Endodermal cell (in vitro differentiated cells): Measurements from ENCODE around the gene PRM3. TPM values are rescaled to one million over a fixed set of nuclear protein-coding genes. Genes with fewer than 3 reads are reported as not detected.

ENCODE experiments used
- DNase-seq: peaks from one replicate; pipeline ENCODE4 v3.0.0-alpha.2; 2017
- H3K27ac ChIP-seq: 2 replicates; pipeline ENCODE4 v1.5.1; 2013; ENCODE audit warnings: mild to moderate bottlenecking, low read depth, low read length, moderate library complexity
- H3K27me3 ChIP-seq: 2 replicates; pipeline ENCODE4 v1.6.1; 2013; ENCODE audit warnings: mild to moderate bottlenecking, low read length, moderate library complexity; ENCODE audit not compliant: insufficient read depth, control insufficient read depth, poor library complexity, severe bottlenecking
- H3K36me3 ChIP-seq: 2 replicates; pipeline ENCODE4 v1.7.0; 2013; ENCODE audit warnings: mild to moderate bottlenecking, low read length, moderate library complexity; ENCODE audit not compliant: control insufficient read depth, insufficient read depth
- H3K4me1 ChIP-seq: one replicate; pipeline ENCODE4 v1.7.0; 2013; ENCODE audit warnings: low read length; ENCODE audit not compliant: control insufficient read depth, insufficient read depth
- H3K4me3 ChIP-seq: 2 replicates; pipeline ENCODE4 v1.5.1; 2013; ENCODE audit warnings: mild to moderate bottlenecking, low read length, moderate library complexity
- H3K9ac ChIP-seq: 2 replicates; pipeline ENCODE4 v1.6.1; 2013; ENCODE audit warnings: mild to moderate bottlenecking, low read length, moderate library complexity; ENCODE audit not compliant: poor library complexity, severe bottlenecking; ENCODE audit errors: extremely low read depth
- H3K9me3 ChIP-seq: 2 replicates; pipeline ENCODE4 v1.6.1; 2013; ENCODE audit warnings: mild to moderate bottlenecking, low read length, moderate library complexity; ENCODE audit not compliant: control insufficient read depth
- H3K27ac Mint-ChIP-seq: 2 replicates; pipeline ENCODE4 v1.8.0; 2020; ENCODE audit warnings: mixed read lengths
- H3K27me3 Mint-ChIP-seq: 2 replicates; pipeline ENCODE4 v1.8.0; 2021; ENCODE audit warnings: mild to moderate bottlenecking, mixed read lengths; ENCODE audit not compliant: insufficient read depth
- H3K36me3 Mint-ChIP-seq: 2 replicates; pipeline ENCODE4 v1.8.0; 2020; ENCODE audit warnings: low read depth, mixed read lengths
- H3K4me1 Mint-ChIP-seq: 2 replicates; pipeline ENCODE4 v1.8.0; 2020; ENCODE audit warnings: mixed read lengths
- H3K4me3 Mint-ChIP-seq: 2 replicates; pipeline ENCODE4 v1.8.0; 2020; ENCODE audit warnings: mild to moderate bottlenecking, moderate library complexity, mixed read lengths
- H3K9me3 Mint-ChIP-seq: 2 replicates; pipeline ENCODE4 v1.8.0; 2020; ENCODE audit warnings: mild to moderate bottlenecking, mixed read lengths
- WGBS, 2 experiments: methylation state at CpG; one replicate each; pipeline versions ENCODE4 v1.1.5 to v1.1.7; 2013; ENCODE audit warnings: missing lambda C conversion rate in 2 of 2, mixed read lengths in 1 of 2; ENCODE audit not compliant: insufficient coverage in 1 of 2, insufficient read length in 1 of 2; 5-methylcytosine and 5-hydroxymethylcytosine counted together
- total RNA-seq, 2 donors: library from RNA; stranded (reverse); fragmentation: NEBNext Ultra II Directional in 1 of 2; extraction: Animal tissue kit (Norgen Biotek cat#: 25700) in 1 of 2; gene quantifications; 2 replicates in 1 of 2; 3 replicates in 1 of 2; pipeline ENCODE4 v1.2.1, GENCODE V29; 2021
- TF ChIP-seq, protein P1 (sequence below): fragments of 200-600 bp; sonication (generic); conservative IDR thresholded peaks from 2 replicates; pipeline ENCODE4 v1.5.0; 2021; ENCODE audit warnings: antibody characterized with exemption, mild to moderate bottlenecking

PRM3 gene
- total RNA-seq, 2 donors from 2014 or later = not detected

DNA sequence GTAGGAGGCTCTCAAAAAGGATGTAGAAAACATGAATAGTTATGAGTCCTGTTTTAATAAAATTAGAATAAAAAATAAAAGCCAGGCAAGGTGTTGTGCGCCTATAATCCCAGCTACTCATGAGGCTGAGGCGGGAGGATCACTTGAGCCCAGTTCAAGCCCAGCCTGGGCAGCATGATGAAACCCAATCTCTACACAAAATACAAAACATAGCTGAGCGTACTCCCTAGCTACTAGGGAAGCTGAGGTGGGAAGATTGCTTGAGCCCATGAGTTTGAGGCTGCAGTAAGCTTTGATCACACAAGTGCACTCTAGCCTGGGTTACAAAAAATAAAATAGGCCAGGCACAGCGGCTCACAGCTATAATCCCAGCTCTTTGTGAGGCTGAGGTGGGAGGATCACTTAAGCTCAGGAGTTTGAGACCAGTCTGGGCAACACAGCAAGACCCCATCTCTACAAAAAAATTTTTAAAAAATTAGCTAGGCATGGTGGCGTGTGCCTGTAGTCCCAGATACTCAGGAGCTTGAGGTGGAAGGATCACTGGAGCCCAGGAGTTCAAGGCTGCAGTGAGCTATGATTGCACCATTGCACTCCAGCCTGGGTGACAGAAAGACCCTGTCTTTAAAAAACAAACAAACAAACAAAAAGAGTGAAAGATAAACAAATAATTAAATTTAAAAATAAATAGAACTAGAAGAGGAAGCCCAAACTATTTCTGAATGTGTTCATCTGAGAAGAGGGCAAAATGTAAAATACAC is 24.9 kb upstream of the PRM3 start:
- H3K4me1 Mint-ChIP-seq = peaks cover 25% of the 10 kb centered on the region
- Histone ChIP-seq H3K27ac (no peak overlapping the region), H3K9me3 (no peaks in the 10 kb centered on the region), H3K4me3 (no peak overlapping the region), H3K36me3 (no peaks in the 10 kb centered on the region), H3K4me1 (peaks cover 10% of the 10 kb centered on the region), H3K9ac (no peak overlapping the region), H3K27me3 (no peaks in the 10 kb centered on the region)
- no peak overlapping the region for H3K27ac Mint-ChIP-seq
- no peak for DNase-seq
- no peaks in the 10 kb centered on the region for H3K36me3 Mint-ChIP-seq
- H3K9me3 Mint-ChIP-seq = no peaks in the 10 kb centered on the region
- 95 to 100% methylated on average over 1 to 5 of the region's 5 CpGs for WGBS, 2 experiments
- TF ChIP-seq, protein P1, sequence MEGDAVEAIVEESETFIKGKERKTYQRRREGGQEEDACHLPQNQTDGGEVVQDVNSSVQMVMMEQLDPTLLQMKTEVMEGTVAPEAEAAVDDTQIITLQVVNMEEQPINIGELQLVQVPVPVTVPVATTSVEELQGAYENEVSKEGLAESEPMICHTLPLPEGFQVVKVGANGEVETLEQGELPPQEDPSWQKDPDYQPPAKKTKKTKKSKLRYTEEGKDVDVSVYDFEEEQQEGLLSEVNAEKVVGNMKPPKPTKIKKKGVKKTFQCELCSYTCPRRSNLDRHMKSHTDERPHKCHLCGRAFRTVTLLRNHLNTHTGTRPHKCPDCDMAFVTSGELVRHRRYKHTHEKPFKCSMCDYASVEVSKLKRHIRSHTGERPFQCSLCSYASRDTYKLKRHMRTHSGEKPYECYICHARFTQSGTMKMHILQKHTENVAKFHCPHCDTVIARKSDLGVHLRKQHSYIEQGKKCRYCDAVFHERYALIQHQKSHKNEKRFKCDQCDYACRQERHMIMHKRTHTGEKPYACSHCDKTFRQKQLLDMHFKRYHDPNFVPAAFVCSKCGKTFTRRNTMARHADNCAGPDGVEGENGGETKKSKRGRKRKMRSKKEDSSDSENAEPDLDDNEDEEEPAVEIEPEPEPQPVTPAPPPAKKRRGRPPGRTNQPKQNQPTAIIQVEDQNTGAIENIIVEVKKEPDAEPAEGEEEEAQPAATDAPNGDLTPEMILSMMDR = no peak
- no peak overlapping the region for H3K4me3 Mint-ChIP-seq
- no peaks in the 10 kb centered on the region for H3K27me3 Mint-ChIP-seq

DNA sequence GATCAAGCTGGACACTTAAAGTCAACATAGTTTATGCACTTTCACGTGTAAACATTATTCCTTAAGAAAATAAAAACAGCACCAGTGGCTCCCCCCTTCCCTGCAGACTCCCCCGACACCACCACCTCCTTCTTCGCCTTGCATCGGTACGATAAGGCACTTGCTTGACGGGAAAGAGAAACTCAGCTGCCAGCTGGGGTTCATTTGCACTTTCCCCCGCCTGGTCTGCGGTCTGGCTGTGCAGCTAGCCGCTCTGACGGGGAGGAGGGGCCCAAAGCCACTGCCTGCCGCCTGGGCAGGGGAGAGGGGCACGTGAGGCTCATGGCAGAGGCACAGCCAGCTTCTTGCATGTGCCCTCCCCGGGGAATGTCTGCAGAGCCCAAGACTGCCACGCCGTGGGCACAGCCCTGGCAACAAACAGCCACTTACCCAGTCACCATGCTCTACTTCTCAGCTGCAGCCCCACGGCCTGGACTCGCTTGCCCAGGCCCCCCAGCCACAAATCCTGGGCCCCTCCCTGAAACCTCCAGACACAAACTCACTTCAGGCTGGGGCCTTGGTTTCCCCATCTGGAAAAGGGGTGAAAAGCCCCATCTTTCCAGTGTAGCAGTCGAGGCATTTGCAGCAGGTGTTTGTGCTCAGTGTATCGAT is 24.2 kb upstream of the PRM3 start:
- peaks cover 10% of the 10 kb centered on the region for H3K4me1 ChIP-seq
- H3K9me3 Mint-ChIP-seq = no peaks in the 10 kb centered on the region
- 41 to 46% methylated on average over 6 to 19 of the region's 19 CpGs for WGBS, 2 experiments
- H3K36me3 Mint-ChIP-seq = no peaks in the 10 kb centered on the region
- H3K27me3 ChIP-seq = no peaks in the 10 kb centered on the region
- no peaks in the 10 kb centered on the region for H3K36me3 ChIP-seq
- H3K27me3 Mint-ChIP-seq = no peaks in the 10 kb centered on the region
- no peak overlapping the region for H3K4me3 ChIP-seq
- no peak overlapping the region for H3K27ac ChIP-seq
- no peak overlapping the region for H3K9ac ChIP-seq
- H3K4me1 Mint-ChIP-seq = peaks cover 25% of the 10 kb centered on the region
- TF ChIP-seq, protein P1 = no peak
- peak; percentile 82 for DNase-seq
- H3K9me3 ChIP-seq = no peaks in the 10 kb centered on the region
- H3K4me3 Mint-ChIP-seq = no peak overlapping the region
- no peak overlapping the region for H3K27ac Mint-ChIP-seq

DNA sequence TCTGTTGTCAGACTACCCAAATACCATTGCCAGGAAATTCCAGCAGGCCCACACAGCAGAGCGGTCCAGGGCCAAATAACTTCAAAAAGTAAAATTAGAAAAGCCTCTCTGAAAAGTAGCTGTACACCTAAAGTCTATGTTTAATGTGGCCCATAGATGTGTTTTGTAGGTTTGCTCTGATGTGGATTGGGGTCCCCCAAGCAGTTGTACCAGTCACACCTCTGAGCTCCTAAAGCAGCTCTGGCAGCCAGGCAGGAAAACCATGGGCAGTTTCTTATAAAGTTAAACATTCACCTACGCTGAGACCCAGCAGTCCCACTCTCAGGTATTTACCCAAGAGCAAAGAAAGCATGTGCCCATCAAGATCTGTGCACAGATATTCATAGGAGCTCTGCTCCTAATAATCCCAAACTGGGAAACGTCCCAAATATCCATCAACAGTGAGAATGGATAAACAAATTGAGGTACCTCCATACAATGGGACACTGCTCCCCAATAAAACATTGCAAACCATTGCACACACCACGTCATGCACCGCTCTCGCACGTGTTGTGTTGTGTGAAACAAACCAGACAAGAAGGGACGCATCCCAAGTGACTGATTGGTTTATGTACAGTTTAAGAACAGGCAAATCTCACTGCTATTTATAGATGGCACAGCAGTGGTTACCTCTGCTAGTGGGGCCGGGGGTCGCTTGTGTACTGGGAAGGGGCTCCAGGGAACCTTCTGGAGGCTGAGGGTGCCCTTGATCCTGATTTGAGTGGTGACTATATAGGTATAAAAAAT is 23.5 kb upstream of the PRM3 start:
- Histone ChIP-seq H3K27me3 (no peaks in the 10 kb centered on the region), H3K4me3 (no peak overlapping the region), H3K9me3 (no peaks in the 10 kb centered on the region), H3K27ac (no peak overlapping the region), H3K36me3 (no peaks in the 10 kb centered on the region), H3K4me1 (peaks cover 10% of the 10 kb centered on the region), H3K9ac (no peak overlapping the region)
- Mint-ChIP-seq H3K27me3 (no peaks in the 10 kb centered on the region), H3K4me3 (no peak overlapping the region), H3K27ac (no peak overlapping the region), H3K36me3 (no peaks in the 10 kb centered on the region), H3K9me3 (no peaks in the 10 kb centered on the region), H3K4me1 (peaks cover 22% of the 10 kb centered on the region)
- 83 to 86% methylated on average over 7 to 9 of the region's 10 CpGs for WGBS, 2 experiments
- TF ChIP-seq, protein P1 = no peak
- no peak for DNase-seq
